NCI-H2171 treated with DMSO at 0.1 percent for 48 hours (cell line): ENCODE measurements around the gene SYT9.
"Not testable (repeated sequence)": the region's sequence is repeated elsewhere in the genome, so short reads cannot be mapped to it uniquely, and the experiment has no call there.

Experiments
- DNase-seq: peaks from one replicate; lab custom pipeline; 2025; lab: John Stamatoyannopoulos, UW

The SYT9 gene

GRCh38 chr11:7508087-7508486 lies 256.4 kb downstream of the SYT9 start:
- DNase-seq, result no peak

GRCh38 chr11:7509966-7510365 lies 258.3 kb downstream of the SYT9 start:
- no peak for DNase-seq

GRCh38 chr11:7511401-7511800 lies 259.7 kb downstream of the SYT9 start:
- DNase-seq, result peak; percentile 37

GRCh38 chr11:7512525-7513233 lies 261.0 kb downstream of the SYT9 start:
- DNase-seq, result no peak

GRCh38 chr11:7513234-7514098 lies 261.8 kb downstream of the SYT9 start, which contains the start of gene PPFIBP2:
Gene PPFIBP2, plus strand, starts transcription at chr11:7513999. Its CDS starts 35,477 bp downstream, at chr11:7549476.
- peak; percentile 61 for DNase-seq

- no peak for DNase-seq
These were observed 262.4 kb downstream of the SYT9 start for GRCh38 chr11:7514099-7514591.

- no peak for DNase-seq
These were observed 263.8 kb downstream of the SYT9 start for GRCh38 chr11:7515447-7515886.

- DNase-seq, result no peak
These were observed 264.8 kb downstream of the SYT9 start for GRCh38 chr11:7516475-7516874.

- DNase-seq, result not testable (repeated sequence)
These were observed 266.0 kb downstream of the SYT9 start for GRCh38 chr11:7517743-7518142.
